ENCODE results near the gene ALKBH3.

The ALKBH3 gene

GRCh38 chr11:43879789-43880639, 617 bp upstream of the ALKBH3 start:
- H3K4me2 ChIP-seq (ENCODE audit: low read length, poor library complexity, severe bottlenecking): peak overlapping the region; percentile 54
- no peak overlapping the region for H2BK120ac ChIP-seq (ENCODE audit: low read depth, low read length)
- no peak overlapping the region for H2BK5ac ChIP-seq (ENCODE audit: low read depth, low read length, poor library complexity, severe bottlenecking)
- H3K14ac ChIP-seq (ENCODE audit: low read length in 2 of 2): no peak overlapping the region
- H3K27me3 ChIP-seq (ENCODE audit: control insufficient read depth in 1 of 2, insufficient read depth in 1 of 2, low read length in 2 of 2): peaks cover 14 to 30% of the 10 kb centered on the region in 2 experiments
- H3K36me3 ChIP-seq (ENCODE audit: control insufficient read depth in 1 of 2, insufficient read depth in 2 of 2, low read depth in 1 of 2, low read length in 2 of 2): peaks cover 0 to 25% of the 10 kb centered on the region in 2 experiments
- peak overlapping the region; percentile 91 for H3K9ac ChIP-seq (ENCODE audit: low read length)
- H3K4ac ChIP-seq (ENCODE audit: low read depth in 1 of 2, low read length in 2 of 2): peak overlapping the region in 1 of 2 experiments; percentile 73
- H3K27ac ChIP-seq (ENCODE audit: low read length, poor library complexity, severe bottlenecking): no peak overlapping the region
- H3K4me1 ChIP-seq (ENCODE audit: control insufficient read depth, insufficient read depth, low read depth, low read length): peaks cover 2% of the 10 kb centered on the region
- no peak overlapping the region for H2AK5ac ChIP-seq (ENCODE audit: low read length, severe bottlenecking)
- H3K9me3 ChIP-seq (ENCODE audit: control insufficient read depth, low read length): peaks cover 2% of the 10 kb centered on the region
- H2BK12ac ChIP-seq (ENCODE audit: low read length in 2 of 2): no peak overlapping the region
- H3K18ac ChIP-seq (ENCODE audit: low read depth in 1 of 2, low read length in 2 of 2): no peak overlapping the region
- H4K91ac ChIP-seq (ENCODE audit: low read length): no peak overlapping the region
- peak overlapping the region; percentile 76 for H2AFZ ChIP-seq (ENCODE audit: low read depth, low read length)
- H4K8ac ChIP-seq (ENCODE audit: low read length): peak overlapping the region; percentile 98
- peak overlapping the region in 1 of 2 experiments; percentile 87 for H3K4me3 ChIP-seq (ENCODE audit: insufficient read depth in 1 of 2, low read depth in 1 of 2, low read length in 2 of 2)
- H2BK15ac ChIP-seq (ENCODE audit: low read depth, poor library complexity, severe bottlenecking): no peak overlapping the region
- peaks cover 1% of the 10 kb centered on the region for H3K79me1 ChIP-seq (replicated peaks; ENCODE audit: low read length, poor library complexity, severe bottlenecking)
- H3K23ac ChIP-seq (ENCODE audit: low read length in 2 of 2): no peak overlapping the region
- DNase-seq: no peak
- WGBS: 69% methylated on average over 11 of the region's 13 CpGs

GRCh38 chr11:43892851-43893250, 12.2 kb downstream of the ALKBH3 start:
- WGBS: 60% methylated on average over 3 of the region's 3 CpGs
- H3K4me2 ChIP-seq (ENCODE audit: low read length, poor library complexity, severe bottlenecking): no peak overlapping the region
- no peak overlapping the region for H2BK5ac ChIP-seq (ENCODE audit: low read depth, low read length, poor library complexity, severe bottlenecking)
- H3K14ac ChIP-seq (ENCODE audit: low read length in 2 of 2): no peak overlapping the region
- H3K9me3 ChIP-seq (ENCODE audit: control insufficient read depth, low read length): no peaks in the 10 kb centered on the region
- no peak overlapping the region for H3K9ac ChIP-seq (ENCODE audit: low read length)
- H3K4ac ChIP-seq (ENCODE audit: low read depth in 1 of 2, low read length in 2 of 2): no peak overlapping the region
- no peak overlapping the region for H2BK12ac ChIP-seq (ENCODE audit: low read length in 2 of 2)
- peaks cover 0 to 4% of the 10 kb centered on the region in 2 experiments for H3K27me3 ChIP-seq (ENCODE audit: control insufficient read depth in 1 of 2, insufficient read depth in 1 of 2, low read length in 2 of 2)
- H3K4me1 ChIP-seq (ENCODE audit: control insufficient read depth, insufficient read depth, low read depth, low read length): no peaks in the 10 kb centered on the region
- H4K8ac ChIP-seq (ENCODE audit: low read length): no peak overlapping the region
- H2AK5ac ChIP-seq (ENCODE audit: low read length, severe bottlenecking): no peak overlapping the region
- H3K18ac ChIP-seq (ENCODE audit: low read depth in 1 of 2, low read length in 2 of 2): no peak overlapping the region
- H3K23ac ChIP-seq (ENCODE audit: low read length in 2 of 2): no peak overlapping the region
- no peak for DNase-seq
- no peak overlapping the region for H3K27ac ChIP-seq (ENCODE audit: low read length, poor library complexity, severe bottlenecking)
- H2BK120ac ChIP-seq (ENCODE audit: low read depth, low read length): no peak overlapping the region
- no peak overlapping the region for H2BK15ac ChIP-seq (ENCODE audit: low read depth, poor library complexity, severe bottlenecking)
- H3K4me3 ChIP-seq (ENCODE audit: insufficient read depth in 1 of 2, low read depth in 1 of 2, low read length in 2 of 2): no peak overlapping the region
- no peak overlapping the region for H2AFZ ChIP-seq (ENCODE audit: low read depth, low read length)
- H3K36me3 ChIP-seq (ENCODE audit: control insufficient read depth in 1 of 2, insufficient read depth in 2 of 2, low read depth in 1 of 2, low read length in 2 of 2): peaks cover 1 to 89% of the 10 kb centered on the region in 2 experiments
- H3K79me1 ChIP-seq (replicated peaks; ENCODE audit: low read length, poor library complexity, severe bottlenecking): peaks cover 1% of the 10 kb centered on the region
- no peak overlapping the region for H4K91ac ChIP-seq (ENCODE audit: low read length)

GRCh38 chr11:43894546-43894945, 13.9 kb downstream of the ALKBH3 start:
- no peak overlapping the region for H2BK15ac ChIP-seq (ENCODE audit: low read depth, poor library complexity, severe bottlenecking)
- no peak overlapping the region for H3K23ac ChIP-seq (ENCODE audit: low read length in 2 of 2)
- peaks cover 15 to 91% of the 10 kb centered on the region in 2 experiments for H3K36me3 ChIP-seq (ENCODE audit: control insufficient read depth in 1 of 2, insufficient read depth in 2 of 2, low read depth in 1 of 2, low read length in 2 of 2)
- H2AK5ac ChIP-seq (ENCODE audit: low read length, severe bottlenecking): no peak overlapping the region
- H4K91ac ChIP-seq (ENCODE audit: low read length): no peak overlapping the region
- H3K9ac ChIP-seq (ENCODE audit: low read length): no peak overlapping the region
- H2AFZ ChIP-seq (ENCODE audit: low read depth, low read length): no peak overlapping the region
- no peaks in the 10 kb centered on the region for H3K4me1 ChIP-seq (ENCODE audit: control insufficient read depth, insufficient read depth, low read depth, low read length)
- peaks cover 0 to 3% of the 10 kb centered on the region in 2 experiments for H3K27me3 ChIP-seq (ENCODE audit: control insufficient read depth in 1 of 2, insufficient read depth in 1 of 2, low read length in 2 of 2)
- no peak overlapping the region for H3K4ac ChIP-seq (ENCODE audit: low read depth in 1 of 2, low read length in 2 of 2)
- peaks cover 1% of the 10 kb centered on the region for H3K79me1 ChIP-seq (replicated peaks; ENCODE audit: low read length, poor library complexity, severe bottlenecking)
- no peak overlapping the region for H3K14ac ChIP-seq (ENCODE audit: low read length in 2 of 2)
- H3K9me3 ChIP-seq (ENCODE audit: control insufficient read depth, low read length): no peaks in the 10 kb centered on the region
- H3K18ac ChIP-seq (ENCODE audit: low read depth in 1 of 2, low read length in 2 of 2): no peak overlapping the region
- H3K27ac ChIP-seq (ENCODE audit: low read length, poor library complexity, severe bottlenecking): no peak overlapping the region
- H4K8ac ChIP-seq (ENCODE audit: low read length): no peak overlapping the region
- no peak overlapping the region for H3K4me2 ChIP-seq (ENCODE audit: low read length, poor library complexity, severe bottlenecking)
- H2BK12ac ChIP-seq (ENCODE audit: low read length in 2 of 2): no peak overlapping the region
- no peak overlapping the region for H2BK5ac ChIP-seq (ENCODE audit: low read depth, low read length, poor library complexity, severe bottlenecking)
- DNase-seq: no peak
- no peak overlapping the region for H3K4me3 ChIP-seq (ENCODE audit: insufficient read depth in 1 of 2, low read depth in 1 of 2, low read length in 2 of 2)
- H2BK120ac ChIP-seq (ENCODE audit: low read depth, low read length): no peak overlapping the region
- WGBS: no CpG with 5 or more reads among the region's 2 CpGs

- peaks cover 15 to 87% of the 10 kb centered on the region in 2 experiments for H3K36me3 ChIP-seq (ENCODE audit: control insufficient read depth in 1 of 2, insufficient read depth in 2 of 2, low read depth in 1 of 2, low read length in 2 of 2)
- H3K4me1 ChIP-seq (ENCODE audit: control insufficient read depth, insufficient read depth, low read depth, low read length): no peaks in the 10 kb centered on the region
- WGBS: no CpG with 5 or more reads among the region's 2 CpGs
- H3K27me3 ChIP-seq (ENCODE audit: control insufficient read depth in 1 of 2, insufficient read depth in 1 of 2, low read length in 2 of 2): no peaks in the 10 kb centered on the region
- H2BK15ac ChIP-seq (ENCODE audit: low read depth, poor library complexity, severe bottlenecking): no peak overlapping the region
- peak overlapping the region; percentile 40 for H3K9ac ChIP-seq (ENCODE audit: low read length)
- H4K8ac ChIP-seq (ENCODE audit: low read length): no peak overlapping the region
- no peak overlapping the region for H3K27ac ChIP-seq (ENCODE audit: low read length, poor library complexity, severe bottlenecking)
- no peak overlapping the region for H3K4me2 ChIP-seq (ENCODE audit: low read length, poor library complexity, severe bottlenecking)
- H2AFZ ChIP-seq (ENCODE audit: low read depth, low read length): no peak overlapping the region
- no peak overlapping the region for H3K4me3 ChIP-seq (ENCODE audit: insufficient read depth in 1 of 2, low read depth in 1 of 2, low read length in 2 of 2)
- H3K23ac ChIP-seq (ENCODE audit: low read length in 2 of 2): no peak overlapping the region
- H3K14ac ChIP-seq (ENCODE audit: low read length in 2 of 2): no peak overlapping the region
- no peak overlapping the region for H2BK5ac ChIP-seq (ENCODE audit: low read depth, low read length, poor library complexity, severe bottlenecking)
- no peak overlapping the region for H2BK120ac ChIP-seq (ENCODE audit: low read depth, low read length)
- H3K4ac ChIP-seq (ENCODE audit: low read depth in 1 of 2, low read length in 2 of 2): no peak overlapping the region
- no peaks in the 10 kb centered on the region for H3K9me3 ChIP-seq (ENCODE audit: control insufficient read depth, low read length)
- H3K18ac ChIP-seq (ENCODE audit: low read depth in 1 of 2, low read length in 2 of 2): no peak overlapping the region
- peaks cover 1% of the 10 kb centered on the region for H3K79me1 ChIP-seq (replicated peaks; ENCODE audit: low read length, poor library complexity, severe bottlenecking)
- no peak overlapping the region for H4K91ac ChIP-seq (ENCODE audit: low read length)
- no peak overlapping the region for H2AK5ac ChIP-seq (ENCODE audit: low read length, severe bottlenecking)
- no peak overlapping the region for H2BK12ac ChIP-seq (ENCODE audit: low read length in 2 of 2)
- no peak for DNase-seq
These were observed 15.0 kb downstream of the ALKBH3 start for GRCh38 chr11:43895601-43896000.

Measured in mesenchymal stem cell (in vitro differentiated cells and primary cell).